GM23338 (cell line): Measurements from ENCODE around the gene PRR4.

Experiments used
- CREB1 ChIP-seq: fragments of 250-450 bp; sonication (Bioruptor Pico); IDR thresholded peaks from 2 replicates; pipeline ENCODE4 v1.5.0; 2020; ENCODE audit warnings: low read depth, mild to moderate bottlenecking, moderate library complexity
- CTCF ChIP-seq, 2 experiments: fragments of 200-600 bp in 1 of 2; sonication (generic) in 1 of 2; conservative IDR thresholded peaks; 2 replicates each; pipeline versions ENCODE4 v1.5.1 to v1.6.1; 2016 to 2017; ENCODE audit warnings: antibody characterized with exemption in 2 of 2, low read depth in 2 of 2, mild to moderate bottlenecking in 2 of 2, moderate library complexity in 1 of 2
- EZH2 ChIP-seq: fragments of 200-600 bp; sonication (generic); IDR thresholded peaks from one replicate; pipeline ENCODE4 v1.8.0; 2017; ENCODE audit warnings: antibody characterized with exemption, mild to moderate bottlenecking, low read depth; ENCODE audit not compliant: unreplicated experiment
- EZH2phosphoT487 ChIP-seq: fragments of 200-600 bp; sonication (generic); IDR thresholded peaks from one replicate; pipeline ENCODE4 v1.8.1; 2018; ENCODE audit warnings: antibody characterized with exemption; ENCODE audit not compliant: unreplicated experiment
- JUNB ChIP-seq: IDR thresholded peaks from one replicate; pipeline ENCODE4 v1.6.1; 2016; ENCODE audit warnings: antibody characterized with exemption; ENCODE audit not compliant: unreplicated experiment
- NANOG ChIP-seq: IDR thresholded peaks from 2 replicates; pipeline ENCODE4 v1.6.1; 2016; ENCODE audit warnings: antibody characterized with exemption, borderline replicate concordance
- POLR2AphosphoS5 ChIP-seq: IDR thresholded peaks from 2 replicates; pipeline ENCODE4 v1.6.1; 2016; ENCODE audit warnings: antibody characterized with exemption, low read depth
- REST ChIP-seq: IDR thresholded peaks from one replicate; pipeline ENCODE4 v1.6.1; 2018; ENCODE audit warnings: antibody characterized with exemption; ENCODE audit not compliant: unreplicated experiment
- STAT1 ChIP-seq: IDR thresholded peaks from one replicate; pipeline ENCODE4 v1.6.1; 2016; ENCODE audit warnings: antibody characterized with exemption; ENCODE audit not compliant: unreplicated experiment
- ZNF462 ChIP-seq: fragments of 250-450 bp; sonication (Bioruptor Pico); IDR thresholded peaks from 2 replicates; pipeline ENCODE4 v1.5.0; 2020; ENCODE audit warnings: mild to moderate bottlenecking, moderate library complexity

GRCh38 chr12:10851243-10851858, 2.1 kb upstream of the PRR4 start:
- no peak for TF ChIP-seq CTCF (conservative IDR thresholded peaks at IDR 0.05; ENCODE audit: low read depth in 2 of 2)
- no peak for TF ChIP-seq POLR2AphosphoS5
- TF ChIP-seq EZH2, result no peak
- no peak for TF ChIP-seq EZH2phosphoT487
- no peak for TF ChIP-seq REST
- TF ChIP-seq JUNB, result no peak
- TF ChIP-seq ZNF462 (CRISPR knock-in tag), result no peak
- no peak for TF ChIP-seq CREB1 (CRISPR knock-in tag)
- TF ChIP-seq STAT1, result no peak
- TF ChIP-seq NANOG, result no peak
